ENCODE data around the gene LATS1.

LATS1 gene

GRCh38 chr6:149727793-149728498 is 10.0 kb upstream of the LATS1 start:
- TF ChIP-seq CTCF (IDR thresholded peaks at IDR 0.05; ENCODE audit: insufficient read depth, low read depth, low read length, missing control alignments) = no peak
- no peak overlapping the region for H3K4me3 ChIP-seq (ENCODE audit: low read depth, low read length)
- no peak for DNase-seq (ENCODE audit: low read depth)

DNA sequence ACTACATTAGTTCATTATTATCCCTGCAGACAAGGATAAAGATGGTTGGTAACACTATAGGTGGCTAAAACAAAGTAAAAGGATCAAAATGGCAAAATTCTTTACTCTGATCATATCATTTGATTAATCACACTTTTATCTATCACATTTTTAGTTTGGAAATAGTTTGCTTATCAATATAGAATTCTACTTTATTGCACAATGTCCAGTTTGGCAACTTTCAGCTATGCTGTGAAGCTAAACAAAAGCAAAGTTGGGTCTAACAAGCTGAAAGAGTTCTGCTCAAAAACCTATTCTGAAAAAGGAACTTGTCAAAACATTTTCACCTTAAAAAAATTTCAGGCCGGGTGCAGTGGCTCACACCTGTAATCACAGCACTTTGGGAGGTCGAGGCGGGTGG is 7.9 kb upstream of the LATS1 start:
- TF ChIP-seq CTCF (IDR thresholded peaks at IDR 0.05; ENCODE audit: insufficient read depth, low read depth, low read length, missing control alignments) = no peak
- DNase-seq (ENCODE audit: low read depth) = no peak
- no peak overlapping the region for H3K4me3 ChIP-seq (ENCODE audit: low read depth, low read length)

DNA sequence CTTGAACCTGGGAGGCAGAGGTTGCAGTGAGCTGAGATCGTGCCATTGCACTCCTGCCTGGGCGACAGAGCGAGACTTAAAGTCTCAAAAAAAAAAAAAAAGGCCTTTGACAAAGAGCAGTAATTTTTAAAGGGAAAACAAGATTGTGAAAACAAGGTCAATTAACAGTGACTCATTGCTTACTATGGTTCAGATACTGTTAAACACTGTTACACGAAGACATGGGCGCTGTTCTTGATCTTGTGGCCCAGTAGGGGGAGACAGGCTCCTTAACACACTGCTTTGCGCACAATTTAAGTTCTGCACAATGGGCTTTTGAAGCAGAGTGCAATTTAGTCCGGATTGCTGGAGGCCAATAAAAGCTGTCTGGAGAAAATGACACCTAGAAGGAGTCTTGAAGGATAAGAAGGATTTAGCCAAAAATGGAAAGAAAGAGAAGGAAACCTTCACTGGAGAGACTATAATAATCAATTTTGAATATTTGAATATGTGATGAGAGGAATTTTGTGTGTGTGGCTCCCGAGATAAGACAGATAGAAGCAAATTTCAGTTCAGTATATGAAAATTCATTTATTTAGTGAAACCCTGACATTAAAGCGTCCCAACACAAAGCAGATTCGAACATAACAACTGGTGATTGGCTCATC is 6.0 kb upstream of the LATS1 start:
- peak; percentile 76 for DNase-seq (ENCODE audit: low read depth)
- H3K4me3 ChIP-seq (ENCODE audit: low read depth, low read length) = no peak overlapping the region
- peak; percentile 84 for TF ChIP-seq CTCF (IDR thresholded peaks at IDR 0.05; ENCODE audit: insufficient read depth, low read depth, low read length, missing control alignments)

- H3K4me3 ChIP-seq (ENCODE audit: low read depth, low read length) = no peak overlapping the region
- DNase-seq (ENCODE audit: low read depth) = no peak
- TF ChIP-seq CTCF (IDR thresholded peaks at IDR 0.05; ENCODE audit: insufficient read depth, low read depth, low read length, missing control alignments) = no peak
These were observed 5.4 kb upstream of the LATS1 start for GRCh38 chr6:149723262-149723661.

- no peak for TF ChIP-seq CTCF (IDR thresholded peaks at IDR 0.05; ENCODE audit: insufficient read depth, low read depth, low read length, missing control alignments)
- H3K4me3 ChIP-seq (ENCODE audit: low read depth, low read length) = no peak overlapping the region
- DNase-seq (ENCODE audit: low read depth) = no peak
These were observed 1.6 kb upstream of the LATS1 start for GRCh38 chr6:149719531-149719930.

- H3K4me3 ChIP-seq (ENCODE audit: low read depth, low read length) = peak overlapping the region; percentile 100
- DNase-seq (ENCODE audit: low read depth) = no peak
- TF ChIP-seq CTCF (IDR thresholded peaks at IDR 0.05; ENCODE audit: insufficient read depth, low read depth, low read length, missing control alignments) = no peak
These were observed 680 bp downstream of the LATS1 start for GRCh38 chr6:149717255-149717587.
